Gastrocnemius medialis (tissue), 4 donors: ENCODE measurements around the gene GINS2.

ENCODE experiments used
- CTCF ChIP-seq, 5 experiments: fragments of 450-650 bp in 3 of 5; fragments of 200-600 bp in 2 of 5; sonication (generic) in 2 of 5; IDR thresholded peaks in 4 of 5; conservative IDR thresholded peaks in 1 of 5; 1 replicate in 4 of 5; 2 replicates in 1 of 5; pipeline ENCODE4 v1.5.1; 2016 to 2019; ENCODE audit warnings: antibody characterized with exemption in 5 of 5, mild to moderate bottlenecking in 3 of 5, moderate library complexity in 3 of 5
- POLR2A ChIP-seq, 2 donors: fragments of 450-650 bp; IDR thresholded peaks; one replicate each; pipeline ENCODE4 v1.6.1; 2017; ENCODE audit warnings: antibody characterized with exemption in 2 of 2, mild to moderate bottlenecking in 2 of 2, moderate library complexity in 2 of 2

GRCh38 chr16:85646976-85647375 is 41.8 kb downstream of the GINS2 start:
- TF ChIP-seq CTCF (IDR thresholded peaks at IDR 0.05 in 4 of 5, conservative IDR thresholded peaks at IDR 0.05 in 1 of 5) (no peak), POLR2A (IDR thresholded peaks at IDR 0.05) (no peak)
